Measurements from ENCODE around the gene KRT84.

- TF ChIP-seq POLR2AphosphoS5 (IDR thresholded peaks at IDR 0.05) = no peak
- no peak for TF ChIP-seq CTCF (IDR thresholded peaks at IDR 0.05)
These were observed 16.9 kb downstream of the KRT84 start for GRCh38 chr12:52368508-52368907.
